Measurements from ENCODE around the gene MSLN. TPM values are rescaled to one million over a fixed set of nuclear protein-coding genes. Genes with fewer than 3 reads are reported as not detected.

The MSLN gene
- total RNA-seq, 2 experiments from 2014 or later = not detected

- no peaks in the 10 kb centered on the region for H3K36me3 Mint-ChIP-seq (ENCODE audit: low read depth)
- CTCF ChIA-PET = interaction anchor here (0.6 to 1.4 kb wide), 3 partner anchors 8 to 484 kb away, joined by 3 read pairs; no protein-coding TSS in a partner anchor
- no peak overlapping the region for H3K4me3 Mint-ChIP-seq
- H3K4me1 Mint-ChIP-seq (ENCODE audit: low read depth) = no peaks in the 10 kb centered on the region
- H3K27ac Mint-ChIP-seq = no peak overlapping the region
- H3K9me3 Mint-ChIP-seq = no peaks in the 10 kb centered on the region
- peaks cover 4% of the 10 kb centered on the region for H3K27me3 Mint-ChIP-seq (ENCODE audit: low read depth)
- no peak for DNase-seq
- intact Hi-C loops (cut with micrococcal nuclease) = no loop called here
Observed at GRCh38 chr16:776824-777223, 16.3 kb downstream of the MSLN start.

GRCh38 chr16:777826-778225 is 17.3 kb downstream of the MSLN start:
- Mint-ChIP-seq H3K36me3 (ENCODE audit: low read depth) (no peaks in the 10 kb centered on the region), H3K27me3 (ENCODE audit: low read depth) (peaks cover 4% of the 10 kb centered on the region), H3K4me3 (no peak overlapping the region), H3K27ac (no peak overlapping the region), H3K9me3 (no peaks in the 10 kb centered on the region), H3K4me1 (ENCODE audit: low read depth) (no peaks in the 10 kb centered on the region)
- no peak for DNase-seq
- CTCF ChIA-PET = no interaction called here
- intact Hi-C loops (cut with micrococcal nuclease) = no loop called here

- Mint-ChIP-seq H3K27me3 (ENCODE audit: low read depth) (peaks cover 4% of the 10 kb centered on the region), H3K9me3 (no peaks in the 10 kb centered on the region), H3K4me1 (ENCODE audit: low read depth) (no peaks in the 10 kb centered on the region), H3K27ac (no peak overlapping the region), H3K36me3 (ENCODE audit: low read depth) (no peaks in the 10 kb centered on the region), H3K4me3 (no peak overlapping the region)
- CTCF ChIA-PET = no interaction called here
- DNase-seq = no peak
- intact Hi-C loops (cut with micrococcal nuclease) = no loop called here
Observed at GRCh38 chr16:778447-778846, 17.9 kb downstream of the MSLN start.

GRCh38 chr16:778909-779527 is 18.5 kb downstream of the MSLN start:
- no peak for DNase-seq
- no peak overlapping the region for H3K4me3 Mint-ChIP-seq
- H3K4me1 Mint-ChIP-seq (ENCODE audit: low read depth) = no peaks in the 10 kb centered on the region
- H3K36me3 Mint-ChIP-seq (ENCODE audit: low read depth) = no peaks in the 10 kb centered on the region
- CTCF ChIA-PET = no interaction called here
- peaks cover 4% of the 10 kb centered on the region for H3K27me3 Mint-ChIP-seq (ENCODE audit: low read depth)
- intact Hi-C loops (cut with micrococcal nuclease) = no loop called here
- no peak overlapping the region for H3K27ac Mint-ChIP-seq
- H3K9me3 Mint-ChIP-seq = no peaks in the 10 kb centered on the region

GRCh38 chr16:779561-779960 is 19.0 kb downstream of the MSLN start:
- CTCF ChIA-PET = no interaction called here
- intact Hi-C loops (cut with micrococcal nuclease) = no loop called here
- no peak overlapping the region for H3K4me3 Mint-ChIP-seq
- H3K4me1 Mint-ChIP-seq (ENCODE audit: low read depth) = no peaks in the 10 kb centered on the region
- no peak overlapping the region for H3K27ac Mint-ChIP-seq
- H3K9me3 Mint-ChIP-seq = no peaks in the 10 kb centered on the region
- H3K27me3 Mint-ChIP-seq (ENCODE audit: low read depth) = peaks cover 4% of the 10 kb centered on the region
- DNase-seq = no peak
- no peaks in the 10 kb centered on the region for H3K36me3 Mint-ChIP-seq (ENCODE audit: low read depth)

GRCh38 chr16:780296-780695 is 19.8 kb downstream of the MSLN start:
- intact Hi-C loops (cut with micrococcal nuclease) = no loop called here
- H3K27me3 Mint-ChIP-seq (ENCODE audit: low read depth) = peaks cover 4% of the 10 kb centered on the region
- CTCF ChIA-PET = interaction anchor here (0.7 to 1.1 kb wide), 3 partner anchors 14 to 276 kb away, joined by 3 read pairs; no protein-coding TSS in a partner anchor
- peaks cover 3% of the 10 kb centered on the region for H3K36me3 Mint-ChIP-seq (ENCODE audit: low read depth)
- H3K9me3 Mint-ChIP-seq = no peaks in the 10 kb centered on the region
- no peak for DNase-seq
- H3K27ac Mint-ChIP-seq = no peak overlapping the region
- no peak overlapping the region for H3K4me3 Mint-ChIP-seq
- H3K4me1 Mint-ChIP-seq (ENCODE audit: low read depth) = no peaks in the 10 kb centered on the region

GRCh38 chr16:781346-782010 is 20.9 kb downstream of the MSLN start:
- no peak overlapping the region for H3K4me3 Mint-ChIP-seq
- CTCF ChIA-PET = interaction anchor here (1.0 to 1.1 kb wide), 2 partner anchors 15 to 40 kb away, joined by 3 read pairs; no protein-coding TSS in a partner anchor
- intact Hi-C loops (cut with micrococcal nuclease) = no loop called here
- peaks cover 5% of the 10 kb centered on the region for H3K36me3 Mint-ChIP-seq (ENCODE audit: low read depth)
- DNase-seq = no peak
- H3K4me1 Mint-ChIP-seq (ENCODE audit: low read depth) = peaks cover 3% of the 10 kb centered on the region
- peaks cover 4% of the 10 kb centered on the region for H3K27me3 Mint-ChIP-seq (ENCODE audit: low read depth)
- H3K9me3 Mint-ChIP-seq = no peaks in the 10 kb centered on the region
- no peak overlapping the region for H3K27ac Mint-ChIP-seq

- Mint-ChIP-seq H3K27me3 (ENCODE audit: low read depth) (peaks cover 4% of the 10 kb centered on the region), H3K9me3 (no peaks in the 10 kb centered on the region), H3K4me1 (ENCODE audit: low read depth) (peaks cover 7% of the 10 kb centered on the region), H3K4me3 (no peak overlapping the region), H3K36me3 (ENCODE audit: low read depth) (peaks cover 5% of the 10 kb centered on the region), H3K27ac (no peak overlapping the region)
- CTCF ChIA-PET = no interaction called here
- intact Hi-C loops (cut with micrococcal nuclease) = no loop called here
- DNase-seq = no peak
Observed at GRCh38 chr16:782258-782657, 21.7 kb downstream of the MSLN start.

GRCh38 chr16:782766-783403 is 22.4 kb downstream of the MSLN start:
- CTCF ChIA-PET = interaction anchor here (0.7 to 6.1 kb wide), 2 partner anchors 70 to 72 kb away, joined by 3 to 55 read pairs; no protein-coding TSS in a partner anchor
- Mint-ChIP-seq H3K27ac (no peak overlapping the region), H3K27me3 (ENCODE audit: low read depth) (no peaks in the 10 kb centered on the region), H3K9me3 (no peaks in the 10 kb centered on the region), H3K4me1 (ENCODE audit: low read depth) (peaks cover 7% of the 10 kb centered on the region), H3K4me3 (no peak overlapping the region), H3K36me3 (ENCODE audit: low read depth) (peaks cover 5% of the 10 kb centered on the region)
- no peak for DNase-seq
- intact Hi-C loops (cut with micrococcal nuclease) = no loop called here

- intact Hi-C loops (cut with micrococcal nuclease) = no loop called here
- peaks cover 7% of the 10 kb centered on the region for H3K4me1 Mint-ChIP-seq (ENCODE audit: low read depth)
- CTCF ChIA-PET = interaction anchor here (0.7 to 6.1 kb wide), 3 partner anchors 67 to 73 kb away, joined by 3 to 55 read pairs (median 7); no protein-coding TSS in a partner anchor
Observed at GRCh38 chr16:783404-784161, 23.0 kb downstream of the MSLN start.

GRCh38 chr16:784431-784830 is 23.9 kb downstream of the MSLN start:
- DNase-seq = no peak
- Mint-ChIP-seq H3K9me3 (no peaks in the 10 kb centered on the region), H3K4me3 (no peak overlapping the region), H3K27me3 (ENCODE audit: low read depth) (no peaks in the 10 kb centered on the region), H3K4me1 (ENCODE audit: low read depth) (peaks cover 7% of the 10 kb centered on the region), H3K36me3 (ENCODE audit: low read depth) (peaks cover 5% of the 10 kb centered on the region), H3K27ac (no peak overlapping the region)
- CTCF ChIA-PET = interaction anchor here (0.6 to 6.1 kb wide), 11 partner anchors 8 to 551 kb away, joined by 3 to 55 read pairs (median 6); partner anchors contain the start of gene CIAO3
- intact Hi-C loops (cut with micrococcal nuclease) = no loop called here

More at GRCh38 chr16:783404-784161, 23.0 kb downstream of the MSLN start:
- DNase-seq = no peak
- Mint-ChIP-seq H3K27ac (no peak overlapping the region), H3K27me3 (ENCODE audit: low read depth) (no peaks in the 10 kb centered on the region), H3K4me3 (no peak overlapping the region), H3K36me3 (ENCODE audit: low read depth) (peaks cover 5% of the 10 kb centered on the region), H3K9me3 (no peaks in the 10 kb centered on the region)
